Dermis blood vessel endothelial cell (primary cell): ENCODE measurements around the gene FBXO28. TPM values are rescaled to one million over a fixed set of nuclear protein-coding genes. Genes with fewer than 3 reads are reported as not detected.
A peak's percentile ranks its signal among the peaks of the same experiment; 100 is the strongest.

ENCODE experiments used
- DNase-seq: peaks from one replicate; pipeline ENCODE4 v3.0.0; 2010
- total RNA-seq: library from RNA; depleted of rRNA; stranded (reverse); fragments of >200 nt; gene quantifications from 2 replicates; pipeline ENCODE4 v1.2.3, GENCODE V29; 2014

Gene FBXO28
- total RNA-seq, 1 donor from 2014 or later = 64.5 TPM

DNA sequence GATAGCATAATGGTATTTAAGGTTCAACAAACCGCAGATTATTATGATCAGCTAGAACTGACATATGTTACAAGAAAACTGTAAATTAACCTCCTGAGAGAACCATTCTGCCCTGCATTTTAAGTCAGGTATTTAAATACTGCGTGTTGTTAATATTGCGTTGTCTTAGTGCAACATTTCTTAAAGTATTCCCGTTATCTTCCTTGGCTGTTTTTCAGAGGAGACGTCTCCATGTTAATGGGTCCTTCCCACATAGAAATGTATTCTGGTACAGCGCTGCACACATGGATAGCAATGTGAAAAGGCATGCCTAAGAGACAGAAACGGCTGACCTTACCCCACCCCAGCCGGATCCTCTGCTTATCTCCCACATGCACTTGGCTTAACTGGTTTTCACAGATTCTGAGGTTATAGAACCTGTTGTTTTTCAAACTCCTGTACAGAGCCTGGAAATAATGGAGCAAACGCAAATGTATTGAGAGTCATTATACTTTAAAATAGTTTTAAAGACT, 46.3 kb downstream of the FBXO28 start:
- DNase-seq = no peak

DNA sequence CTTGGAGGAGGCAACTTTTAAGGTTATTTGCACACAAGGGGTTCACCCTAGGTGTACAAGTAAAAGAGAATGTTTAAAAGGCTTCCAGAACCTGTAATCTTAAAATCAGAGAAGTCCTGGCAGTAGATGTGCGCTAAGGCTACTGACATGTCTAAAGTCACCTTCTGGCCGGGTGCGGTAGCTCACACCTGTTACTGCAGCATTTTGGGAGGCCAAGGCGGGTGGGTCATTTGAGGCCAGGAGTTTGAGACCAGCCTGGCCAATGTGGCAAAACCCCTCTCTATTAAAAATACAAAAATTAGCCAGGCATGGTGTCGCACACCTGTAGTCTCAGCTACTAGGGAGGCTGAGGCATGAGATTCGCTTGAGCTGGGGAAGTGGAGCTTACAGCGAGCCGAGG, 48.9 kb downstream of the FBXO28 start:
- no peak for DNase-seq

DNA sequence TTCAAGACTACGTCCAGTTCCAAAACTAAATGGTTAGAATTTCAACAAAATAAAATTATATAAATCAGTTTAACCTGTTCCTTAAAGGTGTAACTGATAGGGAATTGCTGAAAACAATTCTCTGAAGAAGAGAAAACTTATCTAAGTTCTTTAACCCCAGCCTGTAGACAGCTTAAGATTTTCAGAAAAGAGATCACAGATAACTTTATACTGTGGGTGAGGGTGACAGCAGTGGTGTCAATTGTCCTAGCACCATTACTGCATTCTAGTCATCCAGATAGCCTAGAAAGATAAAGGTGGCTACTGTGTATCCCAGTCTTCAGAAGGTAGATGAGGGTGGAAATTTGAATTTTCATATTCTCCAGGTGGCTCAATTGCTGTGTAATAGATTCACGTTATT, 49.4 kb downstream of the FBXO28 start:
- DNase-seq = no peak

DNA sequence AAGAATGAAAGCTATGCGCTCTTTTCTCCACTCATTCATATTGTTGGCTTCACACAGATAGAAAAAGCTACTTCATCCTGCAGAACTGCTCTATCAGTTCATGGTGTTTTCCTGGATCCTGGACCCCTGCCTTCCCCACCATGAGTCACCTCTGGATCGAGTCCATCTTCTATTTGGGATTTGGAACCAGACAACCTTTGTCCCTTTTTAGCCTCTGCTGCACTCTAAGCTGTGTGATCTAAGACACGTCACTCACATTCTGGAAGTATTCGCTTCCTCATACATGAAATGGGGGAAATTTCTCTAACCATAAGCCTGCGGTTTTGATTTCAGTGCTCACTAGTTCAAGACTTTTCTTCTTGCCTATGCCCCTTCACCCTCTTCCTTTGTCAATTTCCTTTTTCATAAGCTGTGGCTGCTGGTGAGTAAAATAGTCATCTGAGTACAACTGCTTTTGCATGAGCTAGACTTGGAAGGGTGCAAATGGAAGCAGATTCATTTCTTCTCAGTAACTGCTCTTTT, 55.0 kb downstream of the FBXO28 start:
- peak; percentile 83 for DNase-seq

DNA sequence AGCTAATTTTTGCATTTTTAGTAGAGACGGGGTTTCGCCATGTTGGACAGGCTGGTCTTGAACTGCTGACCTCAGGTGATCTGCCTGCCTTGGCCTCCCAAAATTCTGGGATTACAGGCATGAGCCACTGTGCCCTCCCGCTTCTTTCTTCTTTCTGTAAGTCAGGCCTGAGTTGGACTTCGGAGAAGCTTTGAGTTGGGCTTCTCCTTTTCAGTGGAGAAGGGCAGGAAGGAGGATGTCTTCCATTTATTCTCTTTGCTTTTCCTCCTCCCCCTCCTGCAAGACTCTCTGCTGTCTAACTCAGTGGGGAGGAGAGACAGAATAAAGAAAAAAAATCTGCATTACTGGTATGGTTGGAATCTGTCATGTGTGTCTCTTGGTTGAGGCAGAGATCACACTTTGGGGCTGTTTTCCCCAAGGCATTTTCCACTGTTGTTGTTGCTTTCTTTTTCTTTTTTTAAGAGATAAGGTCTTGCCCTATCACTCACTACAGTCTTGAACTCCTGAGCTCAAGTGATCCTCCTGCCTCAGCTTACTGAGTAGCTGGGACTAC, 55.9 kb downstream of the FBXO28 start:
- DNase-seq = no peak

DNA sequence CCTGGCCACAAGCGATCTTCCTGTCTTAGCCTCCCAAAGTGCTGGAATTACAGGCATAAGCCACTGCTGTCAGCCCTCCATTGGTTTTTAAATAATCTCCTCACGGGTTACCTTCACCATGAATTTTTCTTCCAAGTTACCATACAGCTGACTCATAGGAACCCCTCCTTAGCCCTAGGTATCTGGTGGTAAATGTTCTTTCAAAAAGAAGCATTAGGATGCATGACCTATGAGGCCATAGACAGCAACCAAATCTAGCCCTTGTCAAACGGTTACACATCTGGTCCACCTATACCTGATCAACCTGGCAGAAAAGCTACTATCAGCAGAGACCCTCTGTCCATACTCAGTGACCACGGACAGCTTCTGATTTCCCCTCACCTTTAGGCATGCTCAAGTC, 56.4 kb downstream of the FBXO28 start:
- no peak for DNase-seq

DNA sequence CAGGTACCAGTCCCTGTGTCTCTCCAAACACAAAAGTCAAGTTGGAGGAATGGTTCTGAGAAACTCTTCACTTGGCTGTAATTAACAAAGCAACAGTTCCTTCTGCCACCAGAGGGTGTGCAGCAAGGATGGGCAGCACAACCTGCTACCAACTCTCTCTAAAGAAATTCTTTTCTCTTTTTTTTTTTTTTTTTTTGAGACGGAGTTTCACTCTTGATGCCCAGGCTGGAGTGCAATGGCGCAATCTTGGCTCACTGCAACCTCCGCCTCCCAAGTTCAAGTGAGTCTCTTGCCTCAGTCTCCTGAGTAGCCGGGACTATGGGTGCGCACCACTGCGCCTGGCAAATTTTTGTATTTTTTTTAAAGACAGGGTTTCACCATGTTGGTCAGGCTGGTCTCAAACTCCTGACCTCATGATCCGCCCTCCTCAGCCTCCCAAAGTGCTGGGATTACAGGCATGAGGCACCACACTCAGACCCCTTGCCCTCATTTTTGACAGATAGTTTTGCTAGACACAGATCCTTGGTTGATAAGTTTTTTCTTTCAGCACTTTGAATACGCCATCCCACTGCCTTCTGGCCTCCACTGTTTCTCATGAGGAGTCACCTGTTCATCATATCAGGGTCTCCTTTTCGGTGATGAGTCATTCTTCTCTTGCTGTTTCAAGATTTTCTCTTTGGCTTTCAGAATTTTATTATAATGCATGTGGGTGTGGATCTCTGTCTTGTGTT, 57.0 kb downstream of the FBXO28 start:
- peak; percentile 64 for DNase-seq

DNA sequence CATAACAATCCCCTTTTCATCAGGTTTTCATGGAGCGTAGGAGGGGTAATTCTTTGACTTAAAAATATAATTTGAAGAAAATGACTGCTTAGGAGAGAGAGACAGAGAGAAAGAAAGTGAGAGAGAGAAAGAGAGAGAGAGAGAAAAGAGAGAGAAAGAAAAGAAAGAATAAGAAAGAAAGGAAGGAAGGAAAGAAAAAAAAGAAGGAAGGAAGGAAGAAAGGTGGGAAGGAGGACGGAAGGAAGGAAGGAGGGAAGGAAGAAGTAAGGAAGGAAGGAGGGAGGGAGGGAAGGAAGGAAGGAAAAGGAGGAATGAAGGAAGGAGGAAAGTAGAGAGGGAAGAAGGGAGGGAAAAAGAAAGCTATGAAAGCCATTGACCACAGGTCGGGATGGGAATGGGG, 58.3 kb downstream of the FBXO28 start:
- no peak for DNase-seq

DNA sequence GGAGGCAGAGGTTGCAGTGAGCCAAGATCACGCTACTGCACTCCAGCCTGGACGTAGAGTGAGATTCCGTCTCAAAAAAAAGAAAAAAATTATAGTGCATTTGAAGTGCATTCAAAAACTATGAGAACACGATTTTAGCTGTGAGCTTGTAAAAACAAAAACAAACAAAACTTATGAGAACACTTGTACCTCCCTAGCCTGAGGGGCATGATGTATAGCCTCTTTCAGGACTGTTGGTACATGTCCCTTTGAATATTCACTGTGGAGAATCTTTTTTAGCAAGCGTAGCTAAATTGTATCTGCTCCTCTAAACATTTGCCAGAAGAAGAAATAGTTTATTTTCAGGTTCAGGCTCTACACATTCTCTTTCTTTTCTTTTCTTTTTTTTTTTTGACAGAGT, 59.6 kb downstream of the FBXO28 start:
- no peak for DNase-seq

DNA sequence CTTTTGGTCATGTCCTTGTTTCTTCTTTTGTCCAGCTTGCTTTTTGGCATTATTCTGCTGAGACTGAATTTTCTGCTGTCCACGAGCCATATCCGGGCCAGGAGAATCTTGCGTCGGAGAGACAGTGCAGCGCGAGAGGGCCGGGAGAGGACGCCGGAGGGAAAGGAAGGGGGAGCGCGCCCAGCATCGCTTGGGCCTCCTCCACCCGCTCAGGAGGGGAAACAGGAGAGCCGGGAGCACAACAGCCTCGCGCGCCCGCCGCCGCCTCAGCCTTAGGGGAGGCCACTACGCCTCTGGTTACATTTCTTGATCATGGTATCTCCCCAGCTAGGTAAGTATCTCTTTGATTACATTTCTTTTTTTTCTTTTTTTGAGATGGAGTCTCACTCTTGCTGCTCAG, 61.7 kb downstream of the FBXO28 start:
- no peak for DNase-seq

DNA sequence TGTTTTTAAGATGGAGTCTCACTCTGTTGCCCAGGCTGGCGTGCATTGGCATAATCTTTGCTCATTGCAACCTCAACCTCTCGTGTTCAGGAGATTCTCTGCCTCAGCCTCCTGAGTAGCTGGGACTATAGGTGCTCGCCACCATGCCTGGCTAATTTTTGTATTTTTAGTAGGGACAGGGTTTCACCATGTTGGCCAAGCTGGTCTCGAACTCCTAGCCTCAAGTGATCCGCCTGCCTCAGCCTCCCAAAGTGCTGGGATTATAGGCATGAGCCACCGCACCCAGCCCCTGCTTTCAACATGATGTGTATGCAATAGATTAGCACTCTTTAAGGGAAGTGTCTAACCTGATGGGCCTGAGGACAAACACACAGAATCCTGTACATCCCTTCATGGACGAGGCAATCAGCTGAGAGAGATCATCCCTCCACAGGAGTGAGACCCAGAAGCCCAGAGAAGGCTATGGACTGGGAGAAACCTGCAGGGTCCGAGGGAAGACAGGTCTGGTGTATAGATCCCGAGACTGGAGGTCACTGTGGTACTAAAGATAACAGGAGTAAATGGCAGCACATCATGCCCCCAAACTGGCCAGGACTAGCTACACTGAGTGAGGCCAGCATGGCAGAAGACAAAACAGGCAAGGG, 63.6 kb downstream of the FBXO28 start:
- no peak for DNase-seq

DNA sequence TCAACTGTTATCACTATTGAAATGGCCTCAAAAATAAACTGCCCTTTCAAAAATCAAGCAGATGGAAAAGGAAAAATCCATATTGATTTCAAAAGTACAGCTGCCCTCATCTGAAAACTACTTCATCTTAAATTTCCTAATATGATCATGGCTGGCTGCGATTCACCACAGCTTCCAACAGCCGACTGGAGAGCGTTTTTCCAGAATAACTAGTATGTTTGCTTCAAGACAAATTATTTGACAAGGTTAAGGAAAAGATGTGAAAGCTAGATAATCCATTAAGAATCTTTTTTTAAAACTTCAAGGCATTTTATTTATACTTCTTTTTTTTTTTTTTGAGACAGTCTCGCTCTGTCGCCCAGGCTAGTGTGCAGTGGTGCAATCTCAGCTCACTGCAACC, 65.0 kb downstream of the FBXO28 start:
- no peak for DNase-seq

DNA sequence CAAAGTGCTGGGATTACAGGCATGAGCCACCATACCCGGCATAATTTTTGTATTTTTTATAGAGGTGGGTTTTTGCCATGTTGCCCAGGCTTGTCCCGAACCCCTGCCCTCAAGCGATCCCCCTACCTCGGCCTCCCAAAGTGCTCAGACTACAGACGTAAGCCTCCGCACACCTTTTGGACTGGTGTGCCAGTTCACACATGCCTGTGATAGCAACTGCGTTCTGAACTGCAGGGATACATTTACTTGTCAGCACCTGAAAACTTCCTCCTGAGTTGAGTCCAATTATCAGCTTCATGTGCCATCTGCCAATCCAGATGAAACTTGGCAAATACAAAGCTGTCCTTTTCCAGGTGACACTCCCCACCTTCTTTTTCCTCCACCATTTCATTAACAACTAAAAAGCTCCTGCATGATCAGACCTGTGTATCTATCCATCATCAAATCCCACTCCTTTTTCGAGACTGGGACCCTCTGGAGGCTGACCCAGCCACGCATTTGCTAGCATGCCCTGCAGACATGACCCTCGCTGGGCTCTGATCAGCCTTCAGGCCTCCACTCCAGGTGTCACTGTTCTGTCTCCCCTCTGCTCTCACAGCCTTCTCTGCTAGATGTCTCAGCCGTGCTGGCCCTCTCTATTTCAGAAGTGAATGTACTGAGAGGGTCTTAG, 67.0 kb downstream of the FBXO28 start:
- DNase-seq = no peak

DNA sequence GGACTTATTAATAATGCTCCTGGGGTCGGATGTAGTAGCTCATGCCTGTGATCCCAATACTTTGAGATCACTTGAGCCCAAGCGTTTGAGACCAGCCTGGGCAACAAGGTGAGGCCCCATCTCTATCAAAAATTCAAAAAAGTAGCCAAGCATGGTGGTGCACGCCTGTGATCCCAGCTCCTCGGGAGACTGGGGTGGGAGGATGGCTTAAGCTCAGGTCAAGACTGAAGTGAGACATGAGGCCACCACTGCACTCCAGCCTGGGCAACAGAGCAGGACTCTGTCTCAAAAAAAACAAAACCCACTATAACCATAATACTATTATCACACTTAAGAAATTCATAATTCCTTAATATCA, 67.5 kb downstream of the FBXO28 start:
- DNase-seq = no peak

DNA sequence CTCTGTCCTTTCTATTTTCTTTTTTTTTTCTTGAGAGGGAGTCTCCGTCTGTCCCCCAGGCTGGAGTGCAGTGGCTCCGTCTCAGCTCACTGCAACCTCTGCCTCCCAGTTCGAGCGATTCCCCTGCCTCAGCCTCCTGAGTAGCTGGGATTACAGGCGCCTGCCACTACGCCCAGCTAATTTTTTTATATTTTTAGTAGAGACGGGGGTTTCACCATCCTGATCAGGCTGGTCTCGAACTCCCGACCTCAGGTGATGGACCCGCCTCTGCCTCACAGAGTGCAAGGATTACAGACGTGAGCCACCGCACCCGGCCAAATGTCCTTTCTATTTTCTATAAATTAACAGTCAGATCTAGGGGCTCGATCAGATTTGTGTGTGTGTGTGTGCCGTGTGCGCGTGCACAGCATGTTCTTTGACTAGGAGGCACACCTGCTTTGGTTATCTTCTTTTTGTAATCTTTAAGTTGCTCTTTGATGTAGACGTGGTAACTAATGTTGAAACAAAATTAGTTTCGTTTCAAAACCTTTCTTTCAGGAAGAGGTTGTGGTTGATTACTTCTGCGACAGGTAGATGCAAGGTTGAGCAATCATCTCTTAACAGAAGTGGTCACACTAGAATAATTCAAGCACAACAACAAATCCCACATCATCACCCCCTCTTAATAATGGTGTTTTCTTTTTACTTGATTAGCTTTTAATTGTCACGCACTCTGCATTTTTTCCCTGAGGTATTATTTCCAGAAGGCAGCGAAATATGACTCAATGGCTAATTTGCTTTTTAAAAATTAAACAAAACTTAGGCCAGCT, 68.3 kb downstream of the FBXO28 start:
- DNase-seq = no peak

DNA sequence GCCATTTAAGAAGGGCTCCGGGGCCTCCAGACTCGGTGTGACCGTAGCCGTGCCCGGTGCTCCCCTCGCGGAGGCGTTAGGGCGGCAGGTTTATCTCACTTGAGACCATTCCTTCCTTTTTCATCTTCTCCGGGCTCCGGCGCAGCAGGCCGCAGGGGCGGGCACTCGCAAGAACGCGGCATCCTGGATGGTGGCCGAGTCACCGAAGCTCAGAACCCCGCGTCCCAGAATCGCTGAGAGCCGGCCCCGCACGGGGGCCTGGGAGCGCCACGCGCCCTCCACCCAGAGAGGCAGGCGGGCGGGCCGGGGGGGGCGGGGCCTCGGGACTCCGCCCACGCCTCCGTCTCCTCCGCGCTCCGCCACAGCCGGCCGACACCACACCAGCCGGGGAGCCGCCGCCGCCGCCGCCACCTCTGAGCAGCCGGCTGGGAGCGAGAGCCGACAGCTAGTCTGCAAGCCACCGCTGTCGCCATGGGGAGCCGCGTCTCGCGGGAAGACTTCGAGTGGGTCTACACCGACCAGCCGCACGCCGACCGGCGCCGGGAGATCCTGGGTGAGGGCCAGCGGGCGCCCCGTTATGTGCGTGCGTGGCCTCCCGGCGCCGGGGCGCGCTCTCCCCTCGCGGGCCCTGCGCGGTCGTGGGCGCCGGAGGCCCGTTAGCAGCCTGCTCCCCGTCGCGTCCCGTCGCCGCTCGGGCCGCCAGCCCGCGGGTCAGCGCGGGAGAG, 69.1 kb downstream of the FBXO28 start, which contains the start of gene DEGS1:
TSS of gene DEGS1 (plus strand) at position 375 of the 725 bp plus-strand sequence. CDS start at position 472, 97 bp downstream.
- DNase-seq = peak; percentile 89

DNA sequence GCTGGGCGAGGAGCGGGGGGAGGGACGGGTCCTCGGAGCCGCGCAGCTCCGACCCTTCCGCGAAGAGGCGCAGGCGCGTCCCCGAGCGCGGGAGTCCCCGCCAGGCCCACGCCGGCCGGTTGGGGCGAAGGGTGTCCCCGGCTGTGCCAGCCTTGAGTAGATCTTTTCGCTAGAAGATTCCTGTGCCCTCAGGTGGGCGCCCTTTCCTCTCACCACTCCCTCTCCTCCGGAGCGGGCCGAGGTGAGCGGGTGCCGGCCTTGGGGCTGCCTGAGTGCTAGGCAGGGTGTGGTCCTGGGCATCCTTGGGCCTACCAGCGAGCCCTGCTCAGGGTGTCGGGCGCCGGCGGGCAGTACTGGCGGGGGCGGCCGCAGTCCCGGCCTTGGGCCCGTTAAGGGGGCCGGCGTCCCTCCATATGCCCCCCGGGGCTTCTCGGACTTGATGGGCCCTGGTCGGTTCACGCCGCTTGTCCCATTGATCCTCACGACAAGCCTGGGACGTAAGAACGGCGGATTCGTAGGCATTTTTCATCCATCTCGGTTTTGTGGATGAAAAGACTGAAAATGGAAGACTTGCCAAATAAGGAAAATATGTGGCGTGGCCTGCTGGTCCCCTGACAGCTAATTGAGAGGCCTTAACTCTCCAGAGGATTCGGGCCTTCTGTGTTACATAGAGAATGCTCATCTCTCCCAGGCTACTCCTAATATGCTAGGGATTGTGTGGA, 69.8 kb downstream of the FBXO28 start:
- peak; percentile 68 for DNase-seq

DNA sequence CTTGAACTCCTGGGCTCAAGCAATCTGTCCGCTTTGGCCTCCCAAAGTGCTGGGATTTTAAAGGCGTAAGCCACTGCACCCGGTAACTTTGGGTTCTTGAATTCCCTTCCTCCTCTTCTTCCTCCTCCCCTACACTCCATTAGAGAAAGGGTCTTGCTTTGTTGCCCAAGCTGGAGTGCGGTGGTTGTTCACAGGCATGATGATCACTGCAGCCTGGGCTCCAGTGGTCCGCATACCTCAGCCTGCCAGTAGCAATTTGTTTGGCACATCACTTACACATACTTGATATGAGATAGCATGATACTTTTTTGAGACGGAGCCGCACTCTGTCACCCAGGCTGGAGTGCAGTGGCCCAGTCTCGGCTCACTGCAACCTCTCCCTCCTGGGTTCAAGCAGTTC, 71.3 kb downstream of the FBXO28 start:
- DNase-seq = no peak

DNA sequence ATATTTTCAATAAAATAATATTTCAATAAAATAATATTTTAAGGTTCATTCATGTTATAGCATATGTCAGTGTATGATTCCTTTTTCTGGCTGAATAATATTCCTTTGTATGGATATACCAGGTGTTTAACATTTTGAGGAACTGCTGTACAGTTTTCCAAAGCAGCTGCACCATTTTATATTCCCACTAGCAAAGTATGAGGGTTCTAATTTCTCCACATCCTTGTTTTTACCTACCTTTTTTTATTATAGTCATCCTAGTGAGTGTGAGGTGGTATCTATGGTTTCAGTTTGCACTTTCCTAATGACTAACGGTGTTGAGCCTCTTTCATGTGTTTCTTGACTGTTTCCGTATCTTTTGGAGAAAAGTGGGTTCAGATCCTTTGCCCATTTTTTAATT, 74.4 kb downstream of the FBXO28 start:
- DNase-seq = no peak

DNA sequence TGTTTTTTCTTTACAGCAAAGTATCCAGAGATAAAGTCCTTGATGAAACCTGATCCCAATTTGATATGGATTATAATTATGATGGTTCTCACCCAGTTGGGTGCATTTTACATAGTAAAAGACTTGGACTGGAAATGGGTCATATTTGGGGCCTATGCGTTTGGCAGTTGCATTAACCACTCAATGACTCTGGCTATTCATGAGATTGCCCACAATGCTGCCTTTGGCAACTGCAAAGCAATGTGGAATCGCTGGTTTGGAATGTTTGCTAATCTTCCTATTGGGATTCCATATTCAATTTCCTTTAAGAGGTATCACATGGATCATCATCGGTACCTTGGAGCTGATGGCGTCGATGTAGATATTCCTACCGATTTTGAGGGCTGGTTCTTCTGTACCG, 75.7 kb downstream of the FBXO28 start:
- DNase-seq = no peak
